ENCODE results near the gene MTAP.

MTAP gene

GRCh38 chr9:21967702-21968101 is 165.3 kb downstream of the MTAP start:
- no peak for TF ChIP-seq CTCF (IDR thresholded peaks at IDR 0.05; ENCODE audit: low read depth, low read length, missing control alignments)
- no peak overlapping the region for H3K4me3 ChIP-seq (replicated peaks; ENCODE audit: low read depth, low read length)
- no peak for DNase-seq (ENCODE audit: extremely low read depth, low read depth)

- no peak for DNase-seq (ENCODE audit: extremely low read depth, low read depth)
- H3K4me3 ChIP-seq (replicated peaks; ENCODE audit: low read depth, low read length): no peak overlapping the region
- no peak for TF ChIP-seq CTCF (IDR thresholded peaks at IDR 0.05; ENCODE audit: low read depth, low read length, missing control alignments)
Observed at GRCh38 chr9:21968331-21969010, 166.0 kb downstream of the MTAP start.

GRCh38 chr9:21969011-21969940 is 166.8 kb downstream of the MTAP start:
- TF ChIP-seq CTCF (IDR thresholded peaks at IDR 0.05; ENCODE audit: low read depth, low read length, missing control alignments): no peak
- no peak overlapping the region for H3K4me3 ChIP-seq (replicated peaks; ENCODE audit: low read depth, low read length)
- no peak for DNase-seq (ENCODE audit: extremely low read depth, low read depth)

- no peak overlapping the region for H3K4me3 ChIP-seq (replicated peaks; ENCODE audit: low read depth, low read length)
- TF ChIP-seq CTCF (IDR thresholded peaks at IDR 0.05; ENCODE audit: low read depth, low read length, missing control alignments): no peak
- no peak for DNase-seq (ENCODE audit: extremely low read depth, low read depth)
Observed at GRCh38 chr9:21969951-21970799, 167.7 kb downstream of the MTAP start.

- no peak overlapping the region for H3K4me3 ChIP-seq (replicated peaks; ENCODE audit: low read depth, low read length)
- no peak for TF ChIP-seq CTCF (IDR thresholded peaks at IDR 0.05; ENCODE audit: low read depth, low read length, missing control alignments)
- no peak for DNase-seq (ENCODE audit: extremely low read depth, low read depth)
Observed at GRCh38 chr9:21970800-21971640, 168.6 kb downstream of the MTAP start.

GRCh38 chr9:21972361-21972760 is 169.9 kb downstream of the MTAP start:
- no peak for TF ChIP-seq CTCF (IDR thresholded peaks at IDR 0.05; ENCODE audit: low read depth, low read length, missing control alignments)
- DNase-seq (ENCODE audit: extremely low read depth, low read depth): no peak
- no peak overlapping the region for H3K4me3 ChIP-seq (replicated peaks; ENCODE audit: low read depth, low read length)
